ENCODE data around the gene EIF2D.

GRCh38 chr1:206584683-206585082, 27.6 kb downstream of the EIF2D start:
- no peak for TF ChIP-seq CTCF (IDR thresholded peaks at IDR 0.05)
- TF ChIP-seq POLR2AphosphoS5 (IDR thresholded peaks at IDR 0.05): no peak
- no peak for TF ChIP-seq POLR2A (IDR thresholded peaks at IDR 0.05)
- TF ChIP-seq EP300 (IDR thresholded peaks at IDR 0.05): no peak
